HEK293 (cell line): Measurements from ENCODE around the gene IRF6.

ENCODE experiments used
- CTCF ChIA-PET: fragments of 350-600 bp; formaldehyde crosslinking; extraction: SDS; loops from one replicate; lab custom pipeline; 2021; ENCODE audit warnings: antibody characterized with exemption; lab: Yijun Ruan, JAX
- POLR2A ChIA-PET: fragments of 300-600 bp; formaldehyde crosslinking; extraction: SDS; loops from one replicate; lab custom pipeline; 2020; ENCODE audit warnings: antibody characterized with exemption, inconsistent platforms; lab: Yijun Ruan, JAX
- H3K27ac ChIP-seq: fragments of 200-500 bp; sonication (Bioruptor generic); 2 replicates; pipeline ENCODE4 v1.5.1; 2014; ENCODE audit warnings: low read depth, low read length, control low read depth, inconsistent platforms; ENCODE audit errors: extremely low read depth
- H3K36me3 ChIP-seq, 2 experiments: fragments of 200-500 bp in 1 of 2; sonication (Bioruptor generic) in 1 of 2; 1 replicate in 1 of 2; 2 replicates in 1 of 2; pipeline ENCODE4 v1.5.1; 2014 to 2017; ENCODE audit warnings: inconsistent platforms in 2 of 2, low read length in 2 of 2; ENCODE audit not compliant: control insufficient read depth in 2 of 2, insufficient read depth in 1 of 2
- H3K4me1 ChIP-seq: fragments of 200-500 bp; sonication (Bioruptor generic); 2 replicates; pipeline ENCODE4 v1.5.1; 2014; ENCODE audit warnings: mild to moderate bottlenecking, low read length, inconsistent platforms; ENCODE audit not compliant: control insufficient read depth, insufficient read depth
- H3K4me3 ChIP-seq: 2 replicates; pipeline ENCODE4 v1.5.1; 2011; ENCODE audit warnings: low read depth, mild to moderate bottlenecking, control low read depth, low read length, moderate library complexity
- H3K9me3 ChIP-seq: fragments of 200-500 bp; sonication (Bioruptor generic); 2 replicates; pipeline ENCODE4 v1.5.1; 2014; ENCODE audit warnings: low read depth, low read length, inconsistent platforms; ENCODE audit not compliant: control insufficient read depth, insufficient read depth
- MEIS1 ChIP-seq: sonication (generic); formaldehyde crosslinking; IDR thresholded peaks from 2 replicates; pipeline ENCODE4 v1.8.1; 2022; ENCODE audit warnings: missing genetic modification reagents, mild to moderate bottlenecking, borderline replicate concordance
- PBX3 ChIP-seq: sonication (generic); formaldehyde crosslinking; IDR thresholded peaks from 2 replicates; pipeline ENCODE4 v1.8.1; 2022; ENCODE audit warnings: mild to moderate bottlenecking, moderate library complexity, missing genetic modification reagents
- RBAK ChIP-seq: fragments of 450-650 bp; formaldehyde crosslinking; IDR thresholded peaks from 2 replicates; pipeline ENCODE4 v1.5.1; 2016; ENCODE audit warnings: missing biosample characterization, missing genetic modification characterization
- REPIN1 ChIP-seq: fragments of 450-650 bp; formaldehyde crosslinking; IDR thresholded peaks from 2 replicates; pipeline ENCODE4 v1.5.1; 2017; ENCODE audit warnings: missing biosample characterization, missing genetic modification characterization, low read depth
- SCRT2 ChIP-seq: fragments of 450-650 bp; formaldehyde crosslinking; IDR thresholded peaks from 2 replicates; pipeline ENCODE4 v1.5.1; 2016; ENCODE audit warnings: missing biosample characterization, missing genetic modification characterization
- TRIM28 ChIP-seq: IDR thresholded peaks from 2 replicates; pipeline ENCODE4 v1.6.1; 2011; ENCODE audit warnings: low read length, control low read depth, borderline replicate concordance
- ZBTB7A ChIP-seq: fragments of 450-650 bp; formaldehyde crosslinking; IDR thresholded peaks from 2 replicates; pipeline ENCODE4 v1.5.1; 2016; ENCODE audit warnings: low read depth, missing biosample characterization, missing genetic modification characterization
- ZNF10 ChIP-seq: fragments of 450-650 bp; formaldehyde crosslinking; IDR thresholded peaks from 2 replicates; pipeline ENCODE4 v1.5.1; 2017; ENCODE audit warnings: missing biosample characterization, missing genetic modification characterization
- ZNF24 ChIP-seq: fragments of 450-650 bp; formaldehyde crosslinking; IDR thresholded peaks from 2 replicates; pipeline ENCODE4 v1.5.1; 2016; ENCODE audit warnings: missing biosample characterization, missing genetic modification characterization
- ZNF335 ChIP-seq: fragments of 450-650 bp; formaldehyde crosslinking; conservative IDR thresholded peaks from 2 replicates; pipeline ENCODE4 v1.5.1; 2016; ENCODE audit warnings: missing biosample characterization, missing genetic modification characterization
- ZNF449 ChIP-seq: fragments of 450-650 bp; formaldehyde crosslinking; IDR thresholded peaks from 2 replicates; pipeline ENCODE4 v1.5.1; 2017; ENCODE audit warnings: missing biosample characterization, mild to moderate bottlenecking, missing genetic modification characterization, moderate library complexity
- ZNF529 ChIP-seq: fragments of 450-650 bp; formaldehyde crosslinking; IDR thresholded peaks from 2 replicates; pipeline ENCODE4 v1.5.1; 2017; ENCODE audit warnings: missing genetic modification characterization, missing biosample characterization; ENCODE audit not compliant: insufficient replicate concordance
- ZNF560 ChIP-seq: fragments of 450-650 bp; formaldehyde crosslinking; IDR thresholded peaks from 2 replicates; pipeline ENCODE4 v1.5.1; 2017; ENCODE audit warnings: missing biosample characterization, missing genetic modification characterization, borderline replicate concordance
- ZNF580 ChIP-seq: fragments of 450-650 bp; formaldehyde crosslinking; IDR thresholded peaks from 2 replicates; pipeline ENCODE4 v1.5.1; 2016; ENCODE audit warnings: missing biosample characterization, missing genetic modification characterization
- ZNF707 ChIP-seq: fragments of 450-650 bp; formaldehyde crosslinking; IDR thresholded peaks from 2 replicates; pipeline ENCODE4 v1.5.1; 2016; ENCODE audit warnings: missing biosample characterization, missing genetic modification characterization
- ZSCAN4 ChIP-seq: fragments of 450-650 bp; formaldehyde crosslinking; IDR thresholded peaks from 2 replicates; pipeline ENCODE4 v1.5.1; 2017; ENCODE audit warnings: missing biosample characterization, missing genetic modification characterization
- ZSCAN5A ChIP-seq: fragments of 450-650 bp; formaldehyde crosslinking; IDR thresholded peaks from 2 replicates; pipeline ENCODE4 v1.5.1; 2016; ENCODE audit warnings: missing biosample characterization, missing genetic modification characterization

IRF6 gene

GRCh38 chr1:209791920-209792319 lies 14.0 kb downstream of the IRF6 start (continued):
- TF ChIP-seq ZNF449 (tag by site-specific recombination) (no peak), ZNF24 (no peak), MEIS1 (CRISPR knock-in tag) (no peak)

- H3K27ac ChIP-seq = no peak overlapping the region
- POLR2A ChIA-PET = no interaction called here
- CTCF ChIA-PET = interaction anchor here (2.4 kb wide), 1 partner anchor 33 kb away, joined by 9 read pairs; no protein-coding TSS in a partner anchor
These were observed 15.4 kb downstream of the IRF6 start for GRCh38 chr1:209790286-209791193.

GRCh38 chr1:209789245-209789644 lies 16.7 kb downstream of the IRF6 start:
- no peaks in the 10 kb centered on the region; a peak in 1 of 3 replicates for H3K36me3 ChIP-seq
- ChIA-PET CTCF (interaction anchor here (0.6 kb wide), 1 partner anchor 239 kb away, joined by 3 read pairs; no protein-coding TSS in a partner anchor), POLR2A (no interaction called here)
- H3K27ac ChIP-seq = no peak overlapping the region
- no peaks in the 10 kb centered on the region for H3K4me1 ChIP-seq
- TF ChIP-seq ZSCAN4 (tag by site-specific recombination) (0 out of 2 replicates have a peak, but pooled peaks have one; percentile 19), ZNF335 (no peak)
- H3K4me3 ChIP-seq = no peak overlapping the region
- no peaks in the 10 kb centered on the region for H3K9me3 ChIP-seq

More at GRCh38 chr1:209790286-209791193, 15.4 kb downstream of the IRF6 start:
- no peaks in the 10 kb centered on the region for H3K9me3 ChIP-seq
- no peak for TF ChIP-seq ZNF529 (tag by site-specific recombination)
- TF ChIP-seq SCRT2 (tag by site-specific recombination) = peak; percentile 34; the same call in 1 of the 2 replicates
- TF ChIP-seq, all 188 proteins: peak for 1
- H3K36me3 ChIP-seq = no peaks in the 10 kb centered on the region; a peak in 1 of 3 replicates
- no peak overlapping the region for H3K4me3 ChIP-seq
- no peaks in the 10 kb centered on the region for H3K4me1 ChIP-seq

- no peaks in the 10 kb centered on the region for H3K9me3 ChIP-seq
- TF ChIP-seq PBX3 (CRISPR knock-in tag) = no peak
- TF ChIP-seq ZBTB7A (tag by site-specific recombination) = no peak
- H3K36me3 ChIP-seq = peaks cover 0 to 9% of the 10 kb centered on the region in 2 experiments; a peak in 2 of 3 replicates
- H3K27ac ChIP-seq = no peak overlapping the region
- H3K4me3 ChIP-seq = no peak overlapping the region
- POLR2A ChIA-PET = interaction anchor here (0.6 to 1.3 kb wide), 2 partner anchors 18 to 28 kb away, joined by 3 read pairs; partner anchors contain the start of gene IRF6
- H3K4me1 ChIP-seq = no peaks in the 10 kb centered on the region
- CTCF ChIA-PET = interaction anchor here (0.9 to 1.7 kb wide), 2 partner anchors 10 to 35 kb away, joined by 4 read pairs; no protein-coding TSS in a partner anchor
These were observed 18.4 kb downstream of the IRF6 start for GRCh38 chr1:209787551-209787950.

- Histone ChIP-seq H3K4me3 (no peak overlapping the region), H3K4me1 (no peaks in the 10 kb centered on the region), H3K9me3 (no peaks in the 10 kb centered on the region), H3K27ac (no peak overlapping the region), H3K36me3 (peaks cover 0 to 20% of the 10 kb centered on the region in 2 experiments; a peak in 2 of 3 replicates)
- TF ChIP-seq ZNF580 (tag by site-specific recombination) (no peak), RBAK (no peak), TRIM28 (no peak), ZNF24 (no peak), ZSCAN5A (no peak), ZNF707 (tag by site-specific recombination) (no peak), ZNF10 (no peak), REPIN1 (no peak), ZNF560 (no peak)
- ChIA-PET POLR2A (no interaction called here), CTCF (interaction anchor here (0.6 to 1.1 kb wide), 4 partner anchors 13 to 269 kb away, joined by 3 read pairs; partner anchors contain the start of gene UTP25)
These were observed 19.8 kb downstream of the IRF6 start for GRCh38 chr1:209786146-209786545.
